Endothelial cell (in vitro differentiated cells): ENCODE measurements around the gene BCKDHA. TPM values are rescaled to one million over a fixed set of nuclear protein-coding genes. Genes with fewer than 3 reads are reported as not detected.

Source experiments
- DNase-seq: peaks from one replicate; pipeline ENCODE4 v3.0.0; 2021; ENCODE audit warnings: low spot score
- H3K27ac Mint-ChIP-seq: one replicate; pipeline ENCODE4 v1.8.0; 2021; ENCODE audit warnings: mixed read lengths, inconsistent platforms; ENCODE audit not compliant: unreplicated experiment
- H3K27me3 Mint-ChIP-seq: one replicate; pipeline ENCODE4 v1.8.0; 2021; ENCODE audit warnings: mild to moderate bottlenecking, moderate library complexity, mixed read lengths, inconsistent platforms; ENCODE audit not compliant: unreplicated experiment
- H3K36me3 Mint-ChIP-seq: one replicate; pipeline ENCODE4 v1.8.0; 2021; ENCODE audit warnings: mild to moderate bottlenecking, low read depth, mixed read lengths, inconsistent platforms; ENCODE audit not compliant: unreplicated experiment
- H3K4me1 Mint-ChIP-seq: one replicate; pipeline ENCODE4 v1.8.0; 2021; ENCODE audit warnings: mild to moderate bottlenecking, mixed read lengths, inconsistent platforms; ENCODE audit not compliant: unreplicated experiment
- H3K4me3 Mint-ChIP-seq: one replicate; pipeline ENCODE4 v1.8.0; 2021; ENCODE audit warnings: mild to moderate bottlenecking, mixed read lengths, inconsistent platforms; ENCODE audit not compliant: unreplicated experiment
- H3K9me3 Mint-ChIP-seq: one replicate; pipeline ENCODE4 v1.8.0; 2021; ENCODE audit warnings: mixed read lengths, inconsistent platforms; ENCODE audit not compliant: unreplicated experiment
- CTCF ChIP-seq: fragments of 200-600 bp; sonication (generic); IDR thresholded peaks from one replicate; pipeline ENCODE4 v1.5.0; 2021; ENCODE audit warnings: antibody characterized with exemption; ENCODE audit not compliant: unreplicated experiment
- total RNA-seq: library from RNA; stranded (reverse); fragmentation: NEBNext Ultra II Directional; extraction: Animal tissue kit (Norgen Biotek cat#: 25700); gene quantifications from one replicate; pipeline ENCODE4 v1.2.1, GENCODE V29; 2021; ENCODE audit not compliant: unreplicated experiment

Gene BCKDHA
- total RNA-seq, 1 donor from 2014 or later: 25.0 TPM

GRCh38 chr19:41435936-41436673, 38.5 kb downstream of the BCKDHA start:
- no peak overlapping the region for H3K4me3 Mint-ChIP-seq
- peak; percentile 26 for TF ChIP-seq CTCF
- no peak for DNase-seq
- H3K27ac Mint-ChIP-seq: no peak overlapping the region
- H3K4me1 Mint-ChIP-seq: peaks cover 8% of the 10 kb centered on the region
- H3K27me3 Mint-ChIP-seq: peaks cover 11% of the 10 kb centered on the region
- H3K36me3 Mint-ChIP-seq: peaks cover 28% of the 10 kb centered on the region
- no peaks in the 10 kb centered on the region for H3K9me3 Mint-ChIP-seq

DNA sequence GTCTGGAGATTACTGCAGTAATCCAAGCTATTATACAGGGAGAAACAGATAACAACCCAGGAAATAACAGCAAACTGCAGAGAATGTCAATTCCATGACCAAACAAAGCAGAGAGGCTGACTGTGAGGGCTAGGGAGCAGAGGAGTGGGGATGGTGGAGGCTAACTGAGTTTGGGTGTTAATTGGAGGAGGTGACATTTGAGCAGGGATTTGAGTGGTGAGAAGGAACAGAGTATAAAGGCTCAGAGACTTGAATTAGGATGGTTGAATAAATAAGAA, 39.0 kb downstream of the BCKDHA start:
- DNase-seq: no peak
- TF ChIP-seq CTCF: no peak
- Mint-ChIP-seq H3K4me1 (peaks cover 8% of the 10 kb centered on the region), H3K4me3 (no peak overlapping the region), H3K27me3 (peaks cover 10% of the 10 kb centered on the region), H3K27ac (peak overlapping the region; percentile 3), H3K9me3 (no peaks in the 10 kb centered on the region), H3K36me3 (peaks cover 27% of the 10 kb centered on the region)

- DNase-seq: no peak
- Mint-ChIP-seq H3K4me3 (peak overlapping the region; percentile 81), H3K4me1 (peaks cover 8% of the 10 kb centered on the region), H3K9me3 (no peaks in the 10 kb centered on the region), H3K27me3 (peaks cover 10% of the 10 kb centered on the region), H3K36me3 (peaks cover 16% of the 10 kb centered on the region), H3K27ac (peak overlapping the region; percentile 69)
- no peak for TF ChIP-seq CTCF
These were observed 40.4 kb downstream of the BCKDHA start for GRCh38 chr19:41437944-41438574.

DNA sequence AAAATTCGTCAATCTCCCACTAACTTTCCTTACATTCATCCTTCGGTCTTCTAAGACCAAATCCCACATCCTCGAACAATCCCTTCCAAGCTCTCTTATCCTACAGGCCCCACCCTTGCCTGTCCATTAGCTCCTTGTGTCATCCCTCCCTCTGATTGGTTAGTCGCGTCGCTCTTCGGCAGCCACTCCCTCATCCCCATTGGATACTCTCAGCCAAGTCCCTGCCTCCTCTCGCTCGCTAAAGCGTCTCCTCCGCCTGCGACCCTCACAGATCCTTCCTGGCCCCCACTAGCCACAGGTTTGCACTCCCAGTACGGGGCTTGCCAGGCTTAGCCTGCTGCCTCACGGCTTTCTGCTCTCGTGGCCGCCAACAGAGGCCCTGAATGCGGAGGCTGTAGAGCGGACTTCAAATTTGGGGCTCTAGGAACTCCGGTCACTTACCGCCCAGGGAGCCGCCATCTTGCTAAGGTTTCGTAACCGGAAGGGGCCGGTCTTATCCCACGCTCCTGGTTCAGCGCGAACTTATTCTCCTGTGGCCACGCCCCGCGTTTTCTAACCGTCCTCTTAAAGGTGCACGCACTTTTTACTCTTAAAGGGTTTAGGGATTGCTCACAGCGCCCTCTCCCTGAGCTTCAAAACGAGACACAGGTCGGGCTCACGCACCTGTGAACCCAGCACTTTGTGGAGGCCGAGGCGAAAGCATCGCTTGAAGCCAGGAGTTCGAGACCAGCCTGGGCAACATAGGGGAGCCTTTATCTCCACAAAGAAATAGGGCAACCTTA, 42.0 kb downstream of the BCKDHA start, which contains the start of gene DMAC2:
DMAC2 (minus strand) TSS at position 472 of the 782 bp plus-strand sequence; CDS start at position 459, 13 bp downstream.
- no peak for TF ChIP-seq CTCF
- H3K9me3 Mint-ChIP-seq: no peaks in the 10 kb centered on the region
- peak; percentile 89 for DNase-seq
- H3K27ac Mint-ChIP-seq: peak within 1 kb of the TSS; percentile 45
- peaks cover 17% of the 10 kb centered on the region for H3K36me3 Mint-ChIP-seq
- no peak within 1 kb of the TSS for H3K4me3 Mint-ChIP-seq
- H3K4me1 Mint-ChIP-seq: peaks cover 14% of the 10 kb centered on the region
- peaks cover 14% of the 10 kb centered on the region for H3K27me3 Mint-ChIP-seq
